Coronary artery (tissue), 2 donors: Measurements from ENCODE around the gene FBXO15.

Experiments
- DNase-seq: peaks from one replicate; pipeline ENCODE4 v3.0.0-alpha.2; 2017; ENCODE audit warnings: low spot score
- H3K27ac ChIP-seq, 2 donors: fragments of 200-600 bp; sonication (generic); one replicate each; pipeline ENCODE4 v1.5.1; 2016 to 2019
- H3K4me3 ChIP-seq: fragments of 200-600 bp; sonication (generic); 2 replicates; pipeline ENCODE4 v1.5.1; 2016; ENCODE audit warnings: mild to moderate bottlenecking, moderate library complexity
- TF ChIP-seq, protein P1 (sequence below): fragments of 200-600 bp; sonication (generic); IDR thresholded peaks from one replicate; pipeline ENCODE4 v1.5.1; 2019; ENCODE audit warnings: antibody characterized with exemption

Gene FBXO15

DNA sequence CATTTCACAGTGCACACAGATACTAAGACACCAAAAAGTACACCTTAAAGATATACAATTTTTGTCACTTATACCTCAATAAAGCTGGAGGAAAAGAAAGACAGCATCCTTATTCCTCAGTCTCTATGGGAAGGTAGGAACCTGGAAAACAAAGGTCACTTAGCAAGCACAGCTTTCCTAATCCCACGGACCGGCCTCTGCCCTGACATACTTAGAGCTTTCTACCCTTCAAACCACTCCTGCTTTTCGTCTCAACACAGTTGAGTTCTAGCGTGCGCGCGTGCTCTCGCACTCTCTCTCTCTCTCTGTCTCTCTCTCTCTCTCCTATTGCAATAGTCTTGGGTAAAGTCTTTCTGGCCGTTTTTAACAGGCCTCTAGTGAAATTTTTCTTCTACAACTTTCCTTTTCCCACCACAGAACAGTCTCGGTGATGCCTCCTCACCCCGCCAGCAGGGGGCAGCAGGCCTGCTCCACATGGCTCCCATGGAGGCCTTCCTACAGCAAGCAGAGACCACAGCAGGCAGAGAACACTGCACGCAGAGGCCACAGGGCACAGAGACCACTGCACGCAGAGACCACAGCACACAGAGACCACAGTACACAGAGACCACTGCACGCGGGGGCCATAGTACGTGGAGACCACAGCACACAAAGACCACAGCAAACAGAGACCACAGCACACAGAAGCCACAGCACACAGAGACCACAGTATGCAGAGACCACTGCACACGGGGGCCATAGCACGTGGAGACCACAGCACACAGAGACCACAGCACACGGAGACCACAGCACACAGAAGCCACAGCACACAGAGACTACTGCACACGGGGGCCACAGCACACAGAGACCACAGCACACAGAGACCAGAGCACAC lies 106.9 kb downstream of the FBXO15 start:
- DNase-seq = no peak
- TF ChIP-seq, protein P1, sequence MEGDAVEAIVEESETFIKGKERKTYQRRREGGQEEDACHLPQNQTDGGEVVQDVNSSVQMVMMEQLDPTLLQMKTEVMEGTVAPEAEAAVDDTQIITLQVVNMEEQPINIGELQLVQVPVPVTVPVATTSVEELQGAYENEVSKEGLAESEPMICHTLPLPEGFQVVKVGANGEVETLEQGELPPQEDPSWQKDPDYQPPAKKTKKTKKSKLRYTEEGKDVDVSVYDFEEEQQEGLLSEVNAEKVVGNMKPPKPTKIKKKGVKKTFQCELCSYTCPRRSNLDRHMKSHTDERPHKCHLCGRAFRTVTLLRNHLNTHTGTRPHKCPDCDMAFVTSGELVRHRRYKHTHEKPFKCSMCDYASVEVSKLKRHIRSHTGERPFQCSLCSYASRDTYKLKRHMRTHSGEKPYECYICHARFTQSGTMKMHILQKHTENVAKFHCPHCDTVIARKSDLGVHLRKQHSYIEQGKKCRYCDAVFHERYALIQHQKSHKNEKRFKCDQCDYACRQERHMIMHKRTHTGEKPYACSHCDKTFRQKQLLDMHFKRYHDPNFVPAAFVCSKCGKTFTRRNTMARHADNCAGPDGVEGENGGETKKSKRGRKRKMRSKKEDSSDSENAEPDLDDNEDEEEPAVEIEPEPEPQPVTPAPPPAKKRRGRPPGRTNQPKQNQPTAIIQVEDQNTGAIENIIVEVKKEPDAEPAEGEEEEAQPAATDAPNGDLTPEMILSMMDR = no peak
- Histone ChIP-seq H3K27ac (no peak overlapping the region), H3K4me3 (no peak overlapping the region)

- DNase-seq = no peak
- Histone ChIP-seq H3K27ac (no peak overlapping the region), H3K4me3 (no peak overlapping the region)
- TF ChIP-seq, protein P1 = no peak
These were observed 107.6 kb downstream of the FBXO15 start for GRCh38 chr18:74040008-74040407.

GRCh38 chr18:74029161-74029560 lies 118.5 kb downstream of the FBXO15 start:
- TF ChIP-seq, protein P1 = no peak
- Histone ChIP-seq H3K4me3 (no peak overlapping the region), H3K27ac (no peak overlapping the region)
- DNase-seq = no peak
